Suprapubic skin (tissue), 4 donors: ENCODE results near the gene ETFRF1.

Source experiments
- CTCF ChIP-seq, 2 donors: fragments of 200-600 bp in 1 of 2; fragments of 450-650 bp in 1 of 2; sonication (generic) in 1 of 2; IDR thresholded peaks; one replicate each; pipeline ENCODE4 v1.5.1; 2016 to 2019; ENCODE audit warnings: antibody characterized with exemption in 2 of 2, mild to moderate bottlenecking in 1 of 2, moderate library complexity in 1 of 2
- POLR2A ChIP-seq, 2 donors: fragments of 450-650 bp; IDR thresholded peaks; one replicate each; pipeline ENCODE4 v1.6.1; 2017; ENCODE audit warnings: antibody characterized with exemption in 2 of 2, mild to moderate bottlenecking in 2 of 2, moderate library complexity in 2 of 2
- POLR2AphosphoS5 ChIP-seq, 3 donors: sonication (generic); formaldehyde crosslinking; IDR thresholded peaks; one replicate each; pipeline ENCODE4 v1.6.1; 2017; ENCODE audit warnings: antibody characterized with exemption in 3 of 3

GRCh38 chr12:25186038-25186787 lies 8.8 kb upstream of the ETFRF1 start:
- TF ChIP-seq POLR2A (IDR thresholded peaks at IDR 0.05) (no peak), CTCF (IDR thresholded peaks at IDR 0.05) (no peak), POLR2AphosphoS5 (IDR thresholded peaks at IDR 0.05) (no peak)
